WTC11 (cell line): ENCODE results near the gene ASGR1. TPM values are rescaled to one million over a fixed set of nuclear protein-coding genes. Genes with fewer than 3 reads are reported as not detected.

ENCODE experiments used
- ATAC-seq: fragments of 200-7000 bp; cut with Tn5 transposase; 2 replicates; pipeline ENCODE4 v1.10.0; 2021; ENCODE audit warnings: mild to moderate bottlenecking, moderate library complexity
- CTCF ChIA-PET: fragments of 300-600 bp; sonication (Branson Sonifier 250); formaldehyde crosslinking; loops from one replicate; lab custom pipeline; 2021; ENCODE audit warnings: antibody characterized with exemption; lab: Charles Lee
- POLR2A ChIA-PET: fragments of 350-600 bp; sonication (Branson Sonifier 250); formaldehyde crosslinking; loops from one replicate; lab custom pipeline; 2021; ENCODE audit warnings: antibody characterized with exemption; lab: Charles Lee
- DNase-seq: peaks from one replicate; pipeline ENCODE4 v3.0.0; 2021; ENCODE audit warnings: low spot score
- H3K27ac Mint-ChIP-seq: 2 replicates; pipeline ENCODE4 v1.8.0; 2021; ENCODE audit warnings: mixed read lengths
- H3K27me3 Mint-ChIP-seq: 2 replicates; pipeline ENCODE4 v1.8.0; 2021; ENCODE audit warnings: low read depth, mild to moderate bottlenecking, moderate library complexity, mixed read lengths
- H3K36me3 Mint-ChIP-seq: 2 replicates; pipeline ENCODE4 v1.8.0; 2021; ENCODE audit warnings: mixed read lengths
- H3K4me1 Mint-ChIP-seq: 2 replicates; pipeline ENCODE4 v1.8.0; 2022; ENCODE audit warnings: mixed read lengths
- H3K4me3 Mint-ChIP-seq: 2 replicates; pipeline ENCODE4 v1.8.0; 2021; ENCODE audit warnings: mild to moderate bottlenecking, moderate library complexity, mixed read lengths
- H3K9me3 Mint-ChIP-seq: 2 replicates; pipeline ENCODE4 v1.8.0; 2021; ENCODE audit warnings: mixed read lengths
- CREB1 ChIP-seq: sonication (generic); formaldehyde crosslinking; IDR thresholded peaks from 2 replicates; pipeline ENCODE4 v1.8.0; 2023; ENCODE audit warnings: mild to moderate bottlenecking, missing genetic modification reagents
- FOXK1 ChIP-seq: sonication (generic); formaldehyde crosslinking; IDR thresholded peaks from 2 replicates; pipeline ENCODE4 v1.8.0; 2022; ENCODE audit warnings: mild to moderate bottlenecking, moderate library complexity, missing genetic modification reagents
- IRF2 ChIP-seq: sonication (generic); formaldehyde crosslinking; IDR thresholded peaks from 2 replicates; pipeline ENCODE4 v1.8.0; 2022; ENCODE audit warnings: low read depth, missing genetic modification reagents, borderline replicate concordance
- MYBL2 ChIP-seq: sonication (generic); formaldehyde crosslinking; IDR thresholded peaks from 2 replicates; pipeline ENCODE4 v1.8.1; 2023; ENCODE audit warnings: mild to moderate bottlenecking, moderate library complexity, missing genetic modification reagents
- NFE2L1 ChIP-seq: sonication (generic); formaldehyde crosslinking; IDR thresholded peaks from 2 replicates; pipeline ENCODE4 v1.8.1; 2023; ENCODE audit warnings: missing genetic modification reagents
- NFYB ChIP-seq: sonication (generic); formaldehyde crosslinking; conservative IDR thresholded peaks from 2 replicates; pipeline ENCODE4 v1.8.0; 2022; ENCODE audit warnings: low read depth, missing genetic modification reagents
- PRRX2 ChIP-seq: fragments of 250-450 bp; sonication (Bioruptor Pico); IDR thresholded peaks from 2 replicates; pipeline ENCODE4 v1.8.0; 2021; ENCODE audit warnings: mild to moderate bottlenecking
- RORB ChIP-seq: fragments of 250-450 bp; sonication (Bioruptor Pico); IDR thresholded peaks from 2 replicates; pipeline ENCODE4 v1.9.0; 2021; ENCODE audit warnings: mild to moderate bottlenecking
- TEAD4 ChIP-seq: sonication (generic); formaldehyde crosslinking; IDR thresholded peaks from 2 replicates; pipeline ENCODE4 v1.8.0; 2022; ENCODE audit warnings: mild to moderate bottlenecking, missing genetic modification reagents
- ZNF219 ChIP-seq: sonication (generic); formaldehyde crosslinking; IDR thresholded peaks from 2 replicates; pipeline ENCODE4 v1.8.0; 2023; ENCODE audit warnings: missing genetic modification reagents, mild to moderate bottlenecking, borderline replicate concordance
- ZNF263 ChIP-seq: sonication (generic); formaldehyde crosslinking; IDR thresholded peaks from 2 replicates; pipeline ENCODE4 v1.8.1; 2022; ENCODE audit warnings: low read depth, mild to moderate bottlenecking, moderate library complexity, missing genetic modification reagents
- ZNF396 ChIP-seq: fragments of 250-450 bp; sonication (Bioruptor Pico); IDR thresholded peaks from 2 replicates; pipeline ENCODE4 v1.8.0; 2021; ENCODE audit warnings: mild to moderate bottlenecking, moderate library complexity, borderline replicate concordance
- total RNA-seq: library from RNA; stranded (reverse); gene quantifications from 3 replicates; pipeline ENCODE4 v1.2.3, GENCODE V29; 2021
- TF ChIP-seq, protein P1 (sequence below): sonication (generic); formaldehyde crosslinking; IDR thresholded peaks from 2 replicates; pipeline ENCODE4 v1.8.0; 2022; ENCODE audit warnings: mild to moderate bottlenecking, missing genetic modification reagents
- TF ChIP-seq, protein P2 (sequence below): sonication (generic); formaldehyde crosslinking; IDR thresholded peaks from 2 replicates; pipeline ENCODE4 v1.8.1; 2023; ENCODE audit warnings: mild to moderate bottlenecking, missing genetic modification reagents, borderline replicate concordance
- TF ChIP-seq, protein P3 (sequence below): sonication (generic); formaldehyde crosslinking; IDR thresholded peaks from 2 replicates; pipeline ENCODE4 v1.8.1; 2023; ENCODE audit warnings: mild to moderate bottlenecking, missing genetic modification reagents, moderate library complexity
- TF ChIP-seq, protein P4 (sequence below): sonication (generic); formaldehyde crosslinking; IDR thresholded peaks from 2 replicates; pipeline ENCODE4 v1.8.1; 2023; ENCODE audit warnings: mild to moderate bottlenecking, missing genetic modification reagents
- TF ChIP-seq, protein P5 (sequence below): sonication (generic); formaldehyde crosslinking; IDR thresholded peaks from 2 replicates; pipeline ENCODE4 v1.8.1; 2023; ENCODE audit warnings: mild to moderate bottlenecking, missing genetic modification reagents
- TF ChIP-seq, protein P6 (sequence below): sonication (generic); formaldehyde crosslinking; IDR thresholded peaks from 2 replicates; pipeline ENCODE4 v1.8.1; 2023; ENCODE audit warnings: mild to moderate bottlenecking, moderate library complexity, missing genetic modification reagents
- TF ChIP-seq, protein P7 (sequence below): fragments of 250-450 bp; sonication (Bioruptor Pico); IDR thresholded peaks from 2 replicates; pipeline ENCODE4 v1.9.0; 2021; ENCODE audit warnings: mild to moderate bottlenecking, borderline replicate concordance

The ASGR1 gene
- total RNA-seq, 1 experiment from 2014 or later = 13.3 TPM

DNA sequence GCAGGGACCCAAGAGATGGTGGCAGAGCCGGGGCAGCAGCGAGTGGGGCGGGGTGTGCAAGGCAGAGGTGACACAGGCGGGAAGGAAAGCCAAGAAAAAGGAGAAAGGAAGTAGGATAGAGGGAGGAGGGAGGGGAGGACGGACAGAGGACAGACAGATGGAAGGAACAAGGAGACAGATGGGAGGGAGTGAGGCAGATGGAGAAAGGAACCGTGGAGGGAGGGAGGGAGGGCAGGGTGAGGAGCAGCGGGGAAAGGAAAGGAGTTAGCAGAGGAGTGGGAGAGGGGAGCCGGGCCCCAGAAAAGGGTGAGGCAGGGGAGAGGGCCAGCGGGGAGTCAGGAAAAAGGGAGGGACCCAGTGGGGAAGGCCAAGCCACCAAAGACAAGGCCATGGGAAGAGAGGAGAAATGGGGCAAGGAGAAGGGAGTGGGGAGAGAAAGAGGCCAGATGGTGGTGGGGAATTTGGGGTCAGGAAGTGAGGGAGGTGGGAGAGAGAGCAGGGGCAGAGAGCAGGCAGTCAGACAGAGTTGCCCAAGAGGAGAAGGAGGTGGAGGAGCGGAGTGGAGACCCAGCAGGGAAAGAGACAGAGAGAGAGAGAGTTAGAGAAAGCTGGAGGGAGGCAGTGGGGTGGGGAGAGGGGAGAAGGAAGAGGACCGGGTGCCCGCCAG lies 13.2 kb upstream of the ASGR1 start:
- no peaks in the 10 kb centered on the region for H3K27me3 Mint-ChIP-seq
- ATAC-seq (no peak), DNase-seq (no peak)
- POLR2A ChIA-PET = no interaction called here
- H3K36me3 Mint-ChIP-seq = peaks cover 33% of the 10 kb centered on the region
- H3K9me3 Mint-ChIP-seq = no peaks in the 10 kb centered on the region
- CTCF ChIA-PET = no interaction called here
- H3K4me3 Mint-ChIP-seq = no peak overlapping the region
- TF ChIP-seq, protein P1, sequence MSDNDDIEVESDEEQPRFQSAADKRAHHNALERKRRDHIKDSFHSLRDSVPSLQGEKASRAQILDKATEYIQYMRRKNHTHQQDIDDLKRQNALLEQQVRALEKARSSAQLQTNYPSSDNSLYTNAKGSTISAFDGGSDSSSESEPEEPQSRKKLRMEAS = no peak
- no peak for TF ChIP-seq CREB1 (CRISPR knock-in tag)
- TF ChIP-seq ZNF219 = no peak
- no peak for TF ChIP-seq ZNF396 (CRISPR knock-in tag)
- peak overlapping the region; percentile 64 for H3K27ac Mint-ChIP-seq
- H3K4me1 Mint-ChIP-seq = no peaks in the 10 kb centered on the region

DNA sequence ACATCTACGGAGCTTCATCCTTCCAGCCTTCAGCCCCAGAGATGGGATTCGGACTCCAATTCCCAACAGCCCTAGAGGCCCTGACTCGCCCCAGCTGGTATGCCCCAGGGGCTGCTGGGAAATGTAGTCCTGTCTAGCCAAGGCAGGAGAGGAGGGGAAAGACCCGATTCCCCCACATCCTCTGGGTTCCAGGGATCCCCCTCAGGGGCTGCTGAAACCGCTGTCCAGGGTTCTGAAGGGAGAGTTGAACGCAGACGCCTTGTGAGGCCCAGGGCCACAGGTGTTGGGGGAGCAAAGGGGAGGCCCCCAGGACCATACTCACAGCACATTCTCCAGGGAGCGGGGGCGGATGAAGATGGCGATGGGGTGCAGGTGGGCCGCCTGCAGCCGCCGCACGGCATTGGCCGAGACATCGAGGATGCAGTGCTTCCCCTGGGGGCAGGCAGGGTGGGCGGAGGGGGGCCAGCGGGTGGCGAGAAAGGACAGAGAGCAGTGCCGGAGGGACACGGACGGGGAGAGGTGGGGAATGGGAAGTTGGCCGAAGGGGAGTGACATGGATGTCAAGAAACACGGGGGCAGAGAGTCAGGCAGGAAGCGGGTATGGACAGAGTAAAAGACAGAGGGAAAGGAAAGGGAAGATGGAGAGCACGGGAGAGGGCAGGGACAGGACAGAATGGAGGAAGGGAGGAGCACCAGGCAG lies 12.6 kb upstream of the ASGR1 start:
- Mint-ChIP-seq H3K9me3 (no peaks in the 10 kb centered on the region), H3K4me3 (no peak overlapping the region), H3K4me1 (no peaks in the 10 kb centered on the region), H3K27ac (peak overlapping the region; percentile 64), H3K36me3 (peaks cover 27% of the 10 kb centered on the region), H3K27me3 (no peaks in the 10 kb centered on the region)
- peak; percentile 86 for DNase-seq
- POLR2A ChIA-PET = no interaction called here
- CTCF ChIA-PET = interaction anchor here (0.7 to 1.0 kb wide), 2 partner anchors 14 to 23 kb away, joined by 4 to 5 read pairs; no protein-coding TSS in a partner anchor
- peak; percentile 95 for ATAC-seq
- TF ChIP-seq, protein P2, sequence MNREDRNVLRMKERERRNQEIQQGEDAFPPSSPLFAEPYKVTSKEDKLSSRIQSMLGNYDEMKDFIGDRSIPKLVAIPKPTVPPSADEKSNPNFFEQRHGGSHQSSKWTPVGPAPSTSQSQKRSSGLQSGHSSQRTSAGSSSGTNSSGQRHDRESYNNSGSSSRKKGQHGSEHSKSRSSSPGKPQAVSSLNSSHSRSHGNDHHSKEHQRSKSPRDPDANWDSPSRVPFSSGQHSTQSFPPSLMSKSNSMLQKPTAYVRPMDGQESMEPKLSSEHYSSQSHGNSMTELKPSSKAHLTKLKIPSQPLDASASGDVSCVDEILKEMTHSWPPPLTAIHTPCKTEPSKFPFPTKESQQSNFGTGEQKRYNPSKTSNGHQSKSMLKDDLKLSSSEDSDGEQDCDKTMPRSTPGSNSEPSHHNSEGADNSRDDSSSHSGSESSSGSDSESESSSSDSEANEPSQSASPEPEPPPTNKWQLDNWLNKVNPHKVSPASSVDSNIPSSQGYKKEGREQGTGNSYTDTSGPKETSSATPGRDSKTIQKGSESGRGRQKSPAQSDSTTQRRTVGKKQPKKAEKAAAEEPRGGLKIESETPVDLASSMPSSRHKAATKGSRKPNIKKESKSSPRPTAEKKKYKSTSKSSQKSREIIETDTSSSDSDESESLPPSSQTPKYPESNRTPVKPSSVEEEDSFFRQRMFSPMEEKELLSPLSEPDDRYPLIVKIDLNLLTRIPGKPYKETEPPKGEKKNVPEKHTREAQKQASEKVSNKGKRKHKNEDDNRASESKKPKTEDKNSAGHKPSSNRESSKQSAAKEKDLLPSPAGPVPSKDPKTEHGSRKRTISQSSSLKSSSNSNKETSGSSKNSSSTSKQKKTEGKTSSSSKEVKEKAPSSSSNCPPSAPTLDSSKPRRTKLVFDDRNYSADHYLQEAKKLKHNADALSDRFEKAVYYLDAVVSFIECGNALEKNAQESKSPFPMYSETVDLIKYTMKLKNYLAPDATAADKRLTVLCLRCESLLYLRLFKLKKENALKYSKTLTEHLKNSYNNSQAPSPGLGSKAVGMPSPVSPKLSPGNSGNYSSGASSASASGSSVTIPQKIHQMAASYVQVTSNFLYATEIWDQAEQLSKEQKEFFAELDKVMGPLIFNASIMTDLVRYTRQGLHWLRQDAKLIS = no peak
- TF ChIP-seq IRF2 (CRISPR knock-in tag) (no peak), MYBL2 (CRISPR knock-in tag) (no peak), PRRX2 (no peak), NFYB (CRISPR knock-in tag) (no peak), ZNF263 (CRISPR knock-in tag) (no peak), FOXK1 (CRISPR knock-in tag) (no peak), NFE2L1 (CRISPR knock-in tag) (no peak), RORB (CRISPR knock-in tag) (no peak), TEAD4 (CRISPR knock-in tag) (0 out of 2 replicates have a peak, but pooled peaks have one; percentile 20)
- TF ChIP-seq, protein P3, sequence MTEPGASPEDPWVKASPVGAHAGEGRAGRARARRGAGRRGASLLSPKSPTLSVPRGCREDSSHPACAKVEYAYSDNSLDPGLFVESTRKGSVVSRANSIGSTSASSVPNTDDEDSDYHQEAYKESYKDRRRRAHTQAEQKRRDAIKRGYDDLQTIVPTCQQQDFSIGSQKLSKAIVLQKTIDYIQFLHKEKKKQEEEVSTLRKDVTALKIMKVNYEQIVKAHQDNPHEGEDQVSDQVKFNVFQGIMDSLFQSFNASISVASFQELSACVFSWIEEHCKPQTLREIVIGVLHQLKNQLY (CRISPR knock-in tag) = no peak
- TF ChIP-seq, protein P4, sequence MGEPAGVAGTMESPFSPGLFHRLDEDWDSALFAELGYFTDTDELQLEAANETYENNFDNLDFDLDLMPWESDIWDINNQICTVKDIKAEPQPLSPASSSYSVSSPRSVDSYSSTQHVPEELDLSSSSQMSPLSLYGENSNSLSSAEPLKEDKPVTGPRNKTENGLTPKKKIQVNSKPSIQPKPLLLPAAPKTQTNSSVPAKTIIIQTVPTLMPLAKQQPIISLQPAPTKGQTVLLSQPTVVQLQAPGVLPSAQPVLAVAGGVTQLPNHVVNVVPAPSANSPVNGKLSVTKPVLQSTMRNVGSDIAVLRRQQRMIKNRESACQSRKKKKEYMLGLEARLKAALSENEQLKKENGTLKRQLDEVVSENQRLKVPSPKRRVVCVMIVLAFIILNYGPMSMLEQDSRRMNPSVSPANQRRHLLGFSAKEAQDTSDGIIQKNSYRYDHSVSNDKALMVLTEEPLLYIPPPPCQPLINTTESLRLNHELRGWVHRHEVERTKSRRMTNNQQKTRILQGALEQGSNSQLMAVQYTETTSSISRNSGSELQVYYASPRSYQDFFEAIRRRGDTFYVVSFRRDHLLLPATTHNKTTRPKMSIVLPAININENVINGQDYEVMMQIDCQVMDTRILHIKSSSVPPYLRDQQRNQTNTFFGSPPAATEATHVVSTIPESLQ (CRISPR knock-in tag) = no peak
- TF ChIP-seq, protein P5, sequence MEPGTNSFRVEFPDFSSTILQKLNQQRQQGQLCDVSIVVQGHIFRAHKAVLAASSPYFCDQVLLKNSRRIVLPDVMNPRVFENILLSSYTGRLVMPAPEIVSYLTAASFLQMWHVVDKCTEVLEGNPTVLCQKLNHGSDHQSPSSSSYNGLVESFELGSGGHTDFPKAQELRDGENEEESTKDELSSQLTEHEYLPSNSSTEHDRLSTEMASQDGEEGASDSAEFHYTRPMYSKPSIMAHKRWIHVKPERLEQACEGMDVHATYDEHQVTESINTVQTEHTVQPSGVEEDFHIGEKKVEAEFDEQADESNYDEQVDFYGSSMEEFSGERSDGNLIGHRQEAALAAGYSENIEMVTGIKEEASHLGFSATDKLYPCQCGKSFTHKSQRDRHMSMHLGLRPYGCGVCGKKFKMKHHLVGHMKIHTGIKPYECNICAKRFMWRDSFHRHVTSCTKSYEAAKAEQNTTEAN (CRISPR knock-in tag) = no peak
- TF ChIP-seq, protein P1 = no peak
- TF ChIP-seq, protein P6, sequence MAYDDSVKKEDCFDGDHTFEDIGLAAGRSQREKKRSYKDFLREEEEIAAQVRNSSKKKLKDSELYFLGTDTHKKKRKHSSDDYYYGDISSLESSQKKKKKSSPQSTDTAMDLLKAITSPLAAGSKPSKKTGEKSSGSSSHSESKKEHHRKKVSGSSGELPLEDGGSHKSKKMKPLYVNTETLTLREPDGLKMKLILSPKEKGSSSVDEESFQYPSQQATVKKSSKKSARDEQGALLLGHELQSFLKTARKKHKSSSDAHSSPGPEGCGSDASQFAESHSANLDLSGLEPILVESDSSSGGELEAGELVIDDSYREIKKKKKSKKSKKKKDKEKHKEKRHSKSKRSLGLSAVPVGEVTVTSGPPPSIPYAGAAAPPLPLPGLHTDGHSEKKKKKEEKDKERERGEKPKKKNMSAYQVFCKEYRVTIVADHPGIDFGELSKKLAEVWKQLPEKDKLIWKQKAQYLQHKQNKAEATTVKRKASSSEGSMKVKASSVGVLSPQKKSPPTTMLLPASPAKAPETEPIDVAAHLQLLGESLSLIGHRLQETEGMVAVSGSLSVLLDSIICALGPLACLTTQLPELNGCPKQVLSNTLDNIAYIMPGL (CRISPR knock-in tag) = no peak
- TF ChIP-seq, protein P7, sequence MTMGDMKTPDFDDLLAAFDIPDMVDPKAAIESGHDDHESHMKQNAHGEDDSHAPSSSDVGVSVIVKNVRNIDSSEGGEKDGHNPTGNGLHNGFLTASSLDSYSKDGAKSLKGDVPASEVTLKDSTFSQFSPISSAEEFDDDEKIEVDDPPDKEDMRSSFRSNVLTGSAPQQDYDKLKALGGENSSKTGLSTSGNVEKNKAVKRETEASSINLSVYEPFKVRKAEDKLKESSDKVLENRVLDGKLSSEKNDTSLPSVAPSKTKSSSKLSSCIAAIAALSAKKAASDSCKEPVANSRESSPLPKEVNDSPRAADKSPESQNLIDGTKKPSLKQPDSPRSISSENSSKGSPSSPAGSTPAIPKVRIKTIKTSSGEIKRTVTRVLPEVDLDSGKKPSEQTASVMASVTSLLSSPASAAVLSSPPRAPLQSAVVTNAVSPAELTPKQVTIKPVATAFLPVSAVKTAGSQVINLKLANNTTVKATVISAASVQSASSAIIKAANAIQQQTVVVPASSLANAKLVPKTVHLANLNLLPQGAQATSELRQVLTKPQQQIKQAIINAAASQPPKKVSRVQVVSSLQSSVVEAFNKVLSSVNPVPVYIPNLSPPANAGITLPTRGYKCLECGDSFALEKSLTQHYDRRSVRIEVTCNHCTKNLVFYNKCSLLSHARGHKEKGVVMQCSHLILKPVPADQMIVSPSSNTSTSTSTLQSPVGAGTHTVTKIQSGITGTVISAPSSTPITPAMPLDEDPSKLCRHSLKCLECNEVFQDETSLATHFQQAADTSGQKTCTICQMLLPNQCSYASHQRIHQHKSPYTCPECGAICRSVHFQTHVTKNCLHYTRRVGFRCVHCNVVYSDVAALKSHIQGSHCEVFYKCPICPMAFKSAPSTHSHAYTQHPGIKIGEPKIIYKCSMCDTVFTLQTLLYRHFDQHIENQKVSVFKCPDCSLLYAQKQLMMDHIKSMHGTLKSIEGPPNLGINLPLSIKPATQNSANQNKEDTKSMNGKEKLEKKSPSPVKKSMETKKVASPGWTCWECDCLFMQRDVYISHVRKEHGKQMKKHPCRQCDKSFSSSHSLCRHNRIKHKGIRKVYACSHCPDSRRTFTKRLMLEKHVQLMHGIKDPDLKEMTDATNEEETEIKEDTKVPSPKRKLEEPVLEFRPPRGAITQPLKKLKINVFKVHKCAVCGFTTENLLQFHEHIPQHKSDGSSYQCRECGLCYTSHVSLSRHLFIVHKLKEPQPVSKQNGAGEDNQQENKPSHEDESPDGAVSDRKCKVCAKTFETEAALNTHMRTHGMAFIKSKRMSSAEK (CRISPR knock-in tag) = no peak
